Esophagus (tissue), 2 donors: Measurements from ENCODE around the gene RUNX2. TPM values are rescaled to one million over a fixed set of nuclear protein-coding genes. Genes with fewer than 3 reads are reported as not detected.

Experiments
- H3K27ac ChIP-seq, 2 donors: one replicate each; pipeline ENCODE4 v1.5.1; 2013; ENCODE audit warnings: low read depth in 2 of 2, mild to moderate bottlenecking in 2 of 2, inconsistent platforms in 1 of 2, low read length in 1 of 2, moderate library complexity in 1 of 2
- H3K27me3 ChIP-seq, 2 donors: one replicate each; pipeline ENCODE4 v1.6.1; 2013; ENCODE audit warnings: low read length in 2 of 2, control low read depth in 1 of 2, mild to moderate bottlenecking in 1 of 2; ENCODE audit not compliant: insufficient read depth in 2 of 2, control insufficient read depth in 1 of 2
- H3K36me3 ChIP-seq, 2 donors: one replicate each; pipeline ENCODE4 v1.6.1; 2013; ENCODE audit warnings: low read length in 1 of 2; ENCODE audit not compliant: control insufficient read depth in 2 of 2, insufficient read depth in 2 of 2
- H3K4me1 ChIP-seq, 2 donors: one replicate each; pipeline ENCODE4 v1.6.1; 2013; ENCODE audit warnings: low read length in 1 of 2; ENCODE audit not compliant: control insufficient read depth in 2 of 2, insufficient read depth in 2 of 2
- H3K4me3 ChIP-seq, 2 donors: one replicate each; pipeline ENCODE4 v1.5.1; 2013; ENCODE audit warnings: low read length in 2 of 2, mild to moderate bottlenecking in 2 of 2, low read depth in 1 of 2, moderate library complexity in 1 of 2
- H3K9me3 ChIP-seq, 2 donors: one replicate each; pipeline ENCODE4 v1.6.1; 2013; ENCODE audit warnings: mild to moderate bottlenecking in 2 of 2, low read depth in 1 of 2, low read length in 1 of 2, moderate library complexity in 1 of 2; ENCODE audit not compliant: control insufficient read depth in 2 of 2, insufficient read depth in 1 of 2
- WGBS, 2 donors: extraction: QIAGEN DNeasy Blood & Tissue Kit; methylation state at CpG; one replicate each; pipeline ENCODE4 v1.1.7; 2013; 5-methylcytosine and 5-hydroxymethylcytosine counted together
- polyA plus RNA-seq, 2 donors: library from polyadenylated mRNA; stranded (reverse); fragments of 200-250 nt; gene quantifications; one replicate each; pipeline ENCODE4 v1.2.3, GENCODE V29; 2013
- donor health status: healthy with polysubstance abuse.
- donor health status: Bipolar disorder and iron deficiency.

The RUNX2 gene
- polyA plus RNA-seq, 2 donors, result 0.31 to 0.75 TPM

DNA sequence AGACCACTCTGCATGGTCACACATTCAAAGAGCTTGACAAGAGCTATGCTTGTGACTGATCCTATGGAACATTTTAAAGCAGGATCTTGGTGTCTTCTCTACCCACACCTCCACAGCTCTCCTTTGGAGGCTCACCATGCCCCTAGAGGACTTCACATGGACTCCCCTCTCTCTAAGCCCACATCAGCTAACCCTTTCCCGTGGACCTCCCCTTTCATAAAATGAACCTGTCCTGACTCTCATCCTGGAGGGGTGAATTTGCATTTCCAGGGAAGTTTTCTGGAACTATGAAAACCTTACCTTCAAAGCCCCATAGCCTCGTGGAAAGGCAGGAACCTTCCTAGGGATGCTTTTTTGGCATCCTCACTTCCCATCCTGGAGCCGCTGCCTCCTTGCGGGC lies 234.0 kb downstream of the RUNX2 start:
- Histone ChIP-seq H3K27ac (no peak overlapping the region), H3K36me3 (no peaks in the 10 kb centered on the region), H3K4me3 (no peak overlapping the region), H3K27me3 (no peaks in the 10 kb centered on the region), H3K4me1 (no peaks in the 10 kb centered on the region), H3K9me3 (no peaks in the 10 kb centered on the region)
- WGBS, 2 donors, result 95% methylated on average over 4 of the region's 4 CpGs

DNA sequence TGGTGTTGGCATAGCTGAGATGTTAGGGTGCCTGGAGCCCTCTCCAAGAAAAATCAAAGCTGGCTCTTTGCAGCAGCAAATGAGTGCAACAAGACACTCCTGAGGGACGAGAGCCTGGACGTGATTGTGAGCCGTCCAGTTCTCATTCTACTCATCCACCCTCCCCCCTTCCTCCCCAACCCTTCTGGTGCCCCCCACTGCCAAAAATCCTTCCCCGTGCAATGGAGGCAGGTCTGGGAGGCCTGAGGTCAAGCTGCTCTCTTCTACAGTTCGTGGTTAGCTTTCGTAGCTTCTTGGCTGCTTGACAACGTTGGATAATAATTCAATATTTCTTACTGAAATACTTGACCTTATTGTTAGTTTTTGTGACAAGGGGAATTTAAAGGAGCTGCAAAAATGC lies 234.9 kb downstream of the RUNX2 start:
- 58% methylated on average over 7 of the region's 7 CpGs for WGBS, 2 donors
- H3K27me3 ChIP-seq, result no peaks in the 10 kb centered on the region
- H3K27ac ChIP-seq, result no peak overlapping the region
- H3K36me3 ChIP-seq, result no peaks in the 10 kb centered on the region
- H3K4me3 ChIP-seq, result no peak overlapping the region
- H3K4me1 ChIP-seq, result no peaks in the 10 kb centered on the region
- H3K9me3 ChIP-seq, result no peaks in the 10 kb centered on the region

DNA sequence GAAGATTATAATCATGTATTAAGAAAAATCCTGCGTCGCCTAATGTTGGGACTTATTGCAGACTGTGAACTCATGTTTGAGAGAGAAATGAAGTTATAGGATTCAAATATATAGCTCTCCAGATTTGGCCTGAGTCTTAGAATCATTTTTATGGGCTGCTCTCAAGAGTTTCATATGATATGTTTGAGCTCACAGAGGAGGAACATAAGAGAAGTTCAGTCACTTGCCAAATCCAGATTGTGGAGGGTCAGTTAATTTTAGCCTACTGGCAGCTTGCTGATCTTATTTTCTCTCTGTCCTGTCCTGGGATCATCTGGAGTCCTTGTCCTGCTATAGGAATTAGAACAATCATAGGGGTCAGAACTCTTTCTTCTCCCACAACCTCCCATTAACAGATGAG lies 235.7 kb downstream of the RUNX2 start:
- Histone ChIP-seq H3K27me3 (no peaks in the 10 kb centered on the region), H3K36me3 (no peaks in the 10 kb centered on the region), H3K27ac (no peak overlapping the region), H3K4me1 (peaks cover 0 to 4% of the 10 kb centered on the region in 2 donors), H3K9me3 (no peaks in the 10 kb centered on the region), H3K4me3 (no peak overlapping the region)
- 90 to 91% methylated on average over 2 of the region's 2 CpGs for WGBS, 2 donors

DNA sequence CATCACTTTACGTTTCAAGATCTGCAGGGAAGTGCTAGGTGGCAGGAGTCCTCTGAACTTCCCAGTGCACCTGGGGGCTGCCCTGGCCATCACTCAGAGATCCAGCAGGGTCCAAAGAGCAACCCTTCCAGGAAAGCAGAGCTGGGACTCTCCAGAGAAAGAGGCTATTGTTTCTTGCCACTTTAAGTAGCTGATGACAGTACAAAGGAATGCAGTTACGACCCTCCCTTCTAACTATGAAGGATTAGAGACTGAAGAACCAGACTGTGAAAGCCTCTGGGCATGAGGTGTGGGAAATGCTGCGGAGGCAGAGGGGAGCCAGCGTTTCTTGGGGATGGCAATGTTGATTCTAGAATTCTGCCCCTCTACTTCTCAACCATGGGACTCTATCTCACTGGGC lies 238.8 kb downstream of the RUNX2 start:
- Histone ChIP-seq H3K27me3 (no peaks in the 10 kb centered on the region), H3K36me3 (no peaks in the 10 kb centered on the region), H3K9me3 (no peaks in the 10 kb centered on the region), H3K4me3 (no peak overlapping the region), H3K4me1 (peaks cover 0 to 4% of the 10 kb centered on the region in 2 donors), H3K27ac (no peak overlapping the region)
- WGBS, 2 donors, result 56 to 59% methylated on average over 4 of the region's 4 CpGs

DNA sequence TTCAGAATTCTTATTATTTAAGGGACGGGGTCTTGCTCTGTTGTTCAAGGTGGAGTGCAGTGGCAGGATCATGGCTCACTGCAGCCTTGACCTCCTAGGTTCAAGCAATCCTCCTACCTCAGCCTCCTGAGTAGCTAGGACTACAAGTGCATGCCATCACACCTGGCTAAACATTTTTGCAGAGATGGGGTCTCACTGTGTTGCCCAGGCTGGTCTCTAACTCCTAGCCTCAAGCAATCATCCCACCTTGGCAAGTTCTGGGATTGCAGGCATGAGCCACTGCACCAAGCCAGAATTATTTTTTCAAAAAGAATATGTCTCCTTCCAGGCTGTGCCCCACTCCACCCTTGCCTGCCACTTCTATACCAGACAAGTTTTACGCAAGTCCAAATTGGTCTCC lies 239.7 kb downstream of the RUNX2 start:
- Histone ChIP-seq H3K4me1 (peaks cover 0 to 4% of the 10 kb centered on the region in 2 donors), H3K27ac (no peak overlapping the region), H3K4me3 (no peak overlapping the region), H3K27me3 (no peaks in the 10 kb centered on the region), H3K9me3 (no peaks in the 10 kb centered on the region), H3K36me3 (no peaks in the 10 kb centered on the region)
- WGBS, 2 donors, result 95 to 97% methylated on average over 2 of the region's 2 CpGs

DNA sequence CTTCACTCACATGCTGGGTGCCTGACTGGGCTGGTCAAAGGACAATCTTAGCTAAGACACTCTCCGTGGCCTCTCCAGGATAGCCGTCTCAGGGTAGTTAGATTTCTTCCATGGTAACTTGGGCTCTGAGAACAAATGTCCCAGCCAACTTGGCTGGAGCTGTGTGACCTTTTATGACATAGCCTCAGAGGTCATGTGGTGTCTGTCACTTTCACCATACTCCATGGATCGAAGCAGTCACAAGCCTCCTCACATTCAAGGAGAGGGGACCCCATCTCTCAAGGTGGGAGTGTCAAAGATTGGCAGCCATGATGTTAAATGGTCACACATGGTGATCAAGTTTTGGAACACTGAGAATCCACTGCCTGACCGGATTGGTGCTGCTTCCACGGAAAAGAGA lies 240.5 kb downstream of the RUNX2 start:
- H3K4me1 ChIP-seq, result peaks cover 0 to 4% of the 10 kb centered on the region in 2 donors
- H3K4me3 ChIP-seq, result no peak overlapping the region
- H3K27me3 ChIP-seq, result no peaks in the 10 kb centered on the region
- H3K9me3 ChIP-seq, result no peaks in the 10 kb centered on the region
- H3K36me3 ChIP-seq, result no peaks in the 10 kb centered on the region
- 90 to 91% methylated on average over 5 of the region's 5 CpGs for WGBS, 2 donors
- no peak overlapping the region for H3K27ac ChIP-seq

DNA sequence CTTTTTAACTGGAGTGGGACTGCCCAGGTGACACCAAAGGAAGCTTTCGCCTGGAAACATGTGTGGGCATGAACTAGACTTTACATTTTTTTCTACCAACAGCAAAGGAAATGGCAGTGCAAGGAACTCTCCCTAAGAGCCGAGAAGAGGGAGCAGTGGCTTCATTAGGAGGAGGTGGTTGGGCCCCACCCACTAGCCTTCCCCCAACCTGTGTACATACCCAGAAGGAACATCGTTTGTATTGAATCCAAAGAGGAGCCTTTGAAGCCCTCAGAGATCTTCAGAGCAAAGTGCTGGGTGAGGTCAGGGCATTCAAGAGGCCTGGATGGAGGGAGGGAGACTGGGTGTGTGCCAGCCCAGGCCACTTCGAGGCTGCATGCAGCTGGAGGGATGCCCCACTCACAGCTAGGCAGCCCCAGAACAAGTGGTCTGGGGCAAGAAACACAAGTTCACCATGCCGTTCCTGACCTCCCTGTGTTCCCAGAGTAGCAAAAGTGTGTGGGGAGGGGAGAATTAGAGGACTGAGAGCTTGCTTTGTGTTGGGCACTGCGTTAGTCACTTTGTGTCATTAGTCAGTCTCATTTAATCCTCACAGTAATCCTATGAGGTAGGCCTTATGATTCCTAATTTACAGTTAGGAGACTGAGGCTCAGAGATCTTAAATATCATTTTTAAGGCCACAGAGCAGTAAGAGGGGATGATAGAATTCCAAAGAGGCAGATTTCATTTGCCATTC lies 241.2 kb downstream of the RUNX2 start:
- H3K27me3 ChIP-seq, result no peaks in the 10 kb centered on the region
- H3K4me1 ChIP-seq, result peaks cover 0 to 4% of the 10 kb centered on the region in 2 donors
- H3K9me3 ChIP-seq, result no peaks in the 10 kb centered on the region
- no peaks in the 10 kb centered on the region for H3K36me3 ChIP-seq
- 44 to 53% methylated on average over 6 of the region's 6 CpGs for WGBS, 2 donors
- H3K4me3 ChIP-seq, result no peak overlapping the region
- peak overlapping the region in 1 of 2 donors; percentile 74 for H3K27ac ChIP-seq

DNA sequence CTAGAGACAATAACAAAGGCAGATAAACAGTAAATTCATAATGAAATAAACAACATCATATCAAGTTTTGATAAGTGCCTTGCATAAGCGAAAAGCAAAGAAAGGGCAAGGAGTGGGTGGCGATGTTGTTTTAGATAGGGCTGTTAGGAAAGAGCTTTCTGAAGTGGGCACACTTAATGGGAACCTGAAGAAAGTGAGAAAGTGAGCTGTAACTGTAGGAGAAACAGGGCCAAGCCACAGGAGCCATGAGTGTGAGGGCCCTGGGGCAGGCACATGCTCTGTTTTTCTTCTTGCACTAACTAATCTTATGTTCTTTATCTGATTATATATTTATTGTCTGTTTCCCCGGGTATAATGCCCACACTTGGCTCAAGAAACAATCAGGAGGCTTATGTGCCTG lies 243.0 kb downstream of the RUNX2 start:
- Histone ChIP-seq H3K4me1 (peaks cover 0 to 4% of the 10 kb centered on the region in 2 donors), H3K4me3 (no peak overlapping the region), H3K36me3 (no peaks in the 10 kb centered on the region), H3K27ac (no peak overlapping the region), H3K27me3 (no peaks in the 10 kb centered on the region), H3K9me3 (peaks cover 0 to 2% of the 10 kb centered on the region in 2 donors)
- WGBS, 2 donors, result 78 to 81% methylated on average over 3 of the region's 3 CpGs

DNA sequence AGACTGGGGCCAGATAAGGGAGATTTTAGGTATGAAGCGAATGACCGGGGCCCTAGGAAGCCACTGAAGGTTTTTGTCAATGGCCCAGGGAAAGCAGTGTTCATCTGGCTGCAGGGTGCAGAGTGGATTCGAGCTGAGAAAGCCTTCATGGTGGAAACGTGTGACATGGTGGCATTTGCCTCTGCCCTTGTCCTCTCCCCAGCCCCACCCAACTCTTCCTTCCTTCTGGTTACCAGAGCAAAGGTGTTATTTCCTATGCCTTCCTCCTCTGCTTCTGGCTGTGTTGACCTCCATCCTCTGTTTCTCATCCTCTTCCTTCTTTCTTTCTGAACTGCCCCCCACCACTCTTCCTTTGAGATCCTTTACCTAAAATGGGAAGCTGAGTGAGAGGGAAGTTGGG lies 244.7 kb downstream of the RUNX2 start:
- Histone ChIP-seq H3K9me3 (peaks cover 0 to 2% of the 10 kb centered on the region in 2 donors), H3K27ac (no peak overlapping the region), H3K4me3 (no peak overlapping the region), H3K27me3 (no peaks in the 10 kb centered on the region), H3K4me1 (peaks cover 0 to 4% of the 10 kb centered on the region in 2 donors), H3K36me3 (no peaks in the 10 kb centered on the region)
- WGBS, 2 donors, result 71 to 93% methylated on average over 4 of the region's 4 CpGs

DNA sequence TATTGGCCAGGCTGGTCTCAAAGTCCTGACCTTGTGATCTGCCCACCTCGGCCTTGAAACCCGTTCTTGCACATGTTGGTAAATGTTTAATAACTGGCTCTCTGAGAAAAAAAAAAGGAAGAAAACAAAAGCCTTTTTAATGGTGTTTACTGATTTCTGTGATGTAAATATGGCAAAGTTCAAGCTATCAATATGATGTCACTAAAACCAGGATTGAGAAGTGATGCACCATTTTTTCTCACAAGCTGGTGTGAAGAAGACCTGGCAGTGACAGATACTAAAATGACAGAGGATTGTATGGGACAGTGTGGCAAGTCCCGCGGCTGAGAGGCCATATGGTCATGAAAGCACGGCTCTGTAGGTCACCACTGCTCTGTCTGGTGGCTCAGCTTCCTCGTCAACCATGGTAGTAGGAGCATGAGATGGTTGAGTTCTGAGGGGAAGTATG lies 245.9 kb downstream of the RUNX2 start:
- Histone ChIP-seq H3K9me3 (peaks cover 0 to 2% of the 10 kb centered on the region in 2 donors), H3K27me3 (no peaks in the 10 kb centered on the region), H3K27ac (peak overlapping the region; percentile 75 to 80), H3K4me3 (no peak overlapping the region), H3K4me1 (no peaks in the 10 kb centered on the region), H3K36me3 (no peaks in the 10 kb centered on the region)
- 86 to 93% methylated on average over 6 of the region's 6 CpGs for WGBS, 2 donors
